HepG2 (cell line): ENCODE data around the gene DTYMK. TPM values are rescaled to one million over a fixed set of nuclear protein-coding genes. Genes with fewer than 3 reads are reported as not detected.
A peak's percentile ranks its signal among the peaks of the same experiment; 100 is the strongest.

ENCODE experiments used
- MTA3 ChIP-seq: sonication (generic); formaldehyde crosslinking; IDR thresholded peaks from 2 replicates; pipeline ENCODE4 v1.4.0; 2020; ENCODE audit warnings: missing genetic modification reagents
- NONO ChIP-seq, 2 experiments: fragments of 450-650 bp in 1 of 2; sonication (generic) in 1 of 2; formaldehyde crosslinking in 1 of 2; IDR thresholded peaks in 1 of 2; conservative IDR thresholded peaks in 1 of 2; 2 replicates each; pipeline versions ENCODE4 v1.6.1 to v1.8.0; 2017 to 2022; ENCODE audit warnings: mild to moderate bottlenecking in 1 of 2, missing genetic modification reagents in 1 of 2, moderate library complexity in 1 of 2
- SIX1 ChIP-seq: sonication (generic); formaldehyde crosslinking; IDR thresholded peaks from 2 replicates; pipeline ENCODE4 v1.4.0; 2020; ENCODE audit warnings: missing genetic modification reagents, borderline replicate concordance
- SP4 ChIP-seq: sonication (generic); formaldehyde crosslinking; IDR thresholded peaks from 2 replicates; pipeline ENCODE4 v1.8.1; 2023; ENCODE audit warnings: mild to moderate bottlenecking, missing genetic modification reagents
- SP5 ChIP-seq: IDR thresholded peaks from 2 replicates; pipeline ENCODE4 v1.6.1; 2016; ENCODE audit warnings: low read depth, borderline replicate concordance
- SRSF1 ChIP-seq: fragments of 200-400 bp; formaldehyde crosslinking; optimal IDR thresholded peaks from 2 replicates; pipeline ENCODE3; 2017; ENCODE audit warnings: mild to moderate bottlenecking, low read depth, low read length, moderate library complexity
- STAT5B ChIP-seq: sonication (generic); formaldehyde crosslinking; IDR thresholded peaks from 2 replicates; pipeline ENCODE4 v1.4.0; 2020; ENCODE audit warnings: missing genetic modification reagents
- U2AF2 ChIP-seq: fragments of 200-400 bp; formaldehyde crosslinking; IDR thresholded peaks from 2 replicates; pipeline ENCODE4 v1.6.1; 2017; ENCODE audit warnings: low read depth, mild to moderate bottlenecking, low read length
- ZNF333 ChIP-seq: sonication (generic); formaldehyde crosslinking; IDR thresholded peaks from 2 replicates; pipeline ENCODE4 v1.4.0; 2020; ENCODE audit warnings: mild to moderate bottlenecking, missing genetic modification reagents, borderline replicate concordance
- ZNF775 ChIP-seq: sonication (generic); formaldehyde crosslinking; IDR thresholded peaks from 2 replicates; pipeline ENCODE4 v1.4.0; 2020; ENCODE audit warnings: missing genetic modification reagents, mild to moderate bottlenecking, moderate library complexity, borderline replicate concordance
- polyA plus RNA-seq, 8 experiments: library from polyadenylated mRNA; depleted of rRNA in 3 of 8; stranded (reverse) in 7 of 8; unstranded in 1 of 8; fragments of >200 nt; fragmentation: Illumina TruSeq in 4 of 8; extraction: Trizol in 4 of 8; gene quantifications; 2 replicates each; pipeline versions ENCODE4 v1.2.1 to v1.2.3, GENCODE V29; 2011 to 2016; ENCODE audit warnings: low read depth in 4 of 8, missing spikeins in 1 of 8, mixed read lengths in 1 of 8; ENCODE audit not compliant: insufficient read depth in 1 of 8
- total RNA-seq, 5 experiments: library from RNA; depleted of rRNA; stranded (reverse); fragments of >200 nt; fragmentation: Illumina TruSeq; extraction: Trizol; gene quantifications; 2 replicates each; pipeline ENCODE4 v1.2.3, GENCODE V29; 2016; ENCODE audit warnings: low read depth in 1 of 5
- TF ChIP-seq, protein P1 (sequence below): sonication (generic); formaldehyde crosslinking; conservative IDR thresholded peaks from 2 replicates; pipeline ENCODE4 v1.8.1; 2023; ENCODE audit warnings: missing genetic modification reagents
- TF ChIP-seq, protein P2 (sequence below): sonication (generic); formaldehyde crosslinking; IDR thresholded peaks from 2 replicates; pipeline ENCODE4 v1.4.0; 2020; ENCODE audit warnings: missing genetic modification reagents, borderline replicate concordance
- TF ChIP-seq, protein P3 (sequence below): sonication (generic); formaldehyde crosslinking; IDR thresholded peaks from 2 replicates; pipeline ENCODE4 v1.8.0; 2022; ENCODE audit warnings: missing genetic modification reagents, mild to moderate bottlenecking, borderline replicate concordance

The DTYMK gene
- total and polyA plus RNA-seq, 2 of the 13 experiments (the other 11 are each of a cell fraction or from before 2014, with no cell fraction given), result 57.5 to 134 TPM

DNA sequence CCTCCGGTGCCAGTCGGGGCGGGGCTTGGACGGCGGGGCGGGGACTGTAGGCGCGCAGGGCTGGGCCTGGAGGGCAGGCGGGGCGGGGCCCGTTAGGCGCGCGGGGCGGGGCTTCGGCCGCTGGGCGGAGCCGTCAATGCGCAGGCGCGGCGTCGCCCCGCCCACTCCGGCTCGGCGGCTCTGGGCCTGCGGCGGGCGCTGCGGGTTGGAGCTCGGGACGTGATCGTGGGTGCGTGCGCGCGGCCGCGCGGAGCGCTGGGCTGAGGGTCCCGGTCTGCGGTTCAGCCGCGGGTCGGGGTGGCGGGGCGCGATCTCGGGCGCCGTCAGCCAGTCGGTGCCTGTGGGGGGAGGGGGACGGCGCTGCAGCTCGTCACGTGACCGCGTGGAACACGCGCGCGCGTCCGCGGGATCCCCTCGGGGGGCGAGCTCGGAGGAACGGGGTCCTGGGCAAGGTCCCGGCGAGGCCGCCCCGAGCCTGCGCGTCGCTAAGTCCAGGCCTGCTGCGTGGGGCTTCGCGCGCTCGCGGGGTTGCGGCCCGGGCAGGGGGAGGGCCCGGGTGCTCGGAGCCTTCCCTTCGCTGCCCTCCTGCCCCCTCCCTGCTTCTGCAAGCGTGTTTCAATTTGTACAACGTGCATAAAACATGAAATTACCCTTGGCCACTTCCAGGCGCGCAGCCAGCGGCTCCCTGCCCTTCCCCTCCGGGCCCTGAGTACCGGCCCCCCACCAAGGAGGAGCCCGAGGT is 48.0 kb upstream of the DTYMK start, which contains the start of gene D2HGDH (continued):
- TF ChIP-seq, protein P1, sequence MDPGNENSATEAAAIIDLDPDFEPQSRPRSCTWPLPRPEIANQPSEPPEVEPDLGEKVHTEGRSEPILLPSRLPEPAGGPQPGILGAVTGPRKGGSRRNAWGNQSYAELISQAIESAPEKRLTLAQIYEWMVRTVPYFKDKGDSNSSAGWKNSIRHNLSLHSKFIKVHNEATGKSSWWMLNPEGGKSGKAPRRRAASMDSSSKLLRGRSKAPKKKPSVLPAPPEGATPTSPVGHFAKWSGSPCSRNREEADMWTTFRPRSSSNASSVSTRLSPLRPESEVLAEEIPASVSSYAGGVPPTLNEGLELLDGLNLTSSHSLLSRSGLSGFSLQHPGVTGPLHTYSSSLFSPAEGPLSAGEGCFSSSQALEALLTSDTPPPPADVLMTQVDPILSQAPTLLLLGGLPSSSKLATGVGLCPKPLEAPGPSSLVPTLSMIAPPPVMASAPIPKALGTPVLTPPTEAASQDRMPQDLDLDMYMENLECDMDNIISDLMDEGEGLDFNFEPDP (CRISPR knock-in tag), result no peak
- TF ChIP-seq SIX1 (CRISPR knock-in tag) (no peak), NONO (IDR thresholded peaks at IDR 0.05) (no peak), NONO (CRISPR knock-in tag; conservative IDR thresholded peaks at IDR 0.05) (peak; percentile 69), SP5 (CRISPR knock-in tag) (no peak), SP4 (CRISPR knock-in tag) (peak; percentile 87), ZNF775 (CRISPR knock-in tag) (no peak), ZNF333 (CRISPR knock-in tag) (peak; percentile 14; the same call in 1 of the 2 replicates), SRSF1 (peak; percentile 78), STAT5B (CRISPR knock-in tag) (no peak), MTA3 (CRISPR knock-in tag) (no peak), U2AF2 (no peak)
- TF ChIP-seq, protein P2, sequence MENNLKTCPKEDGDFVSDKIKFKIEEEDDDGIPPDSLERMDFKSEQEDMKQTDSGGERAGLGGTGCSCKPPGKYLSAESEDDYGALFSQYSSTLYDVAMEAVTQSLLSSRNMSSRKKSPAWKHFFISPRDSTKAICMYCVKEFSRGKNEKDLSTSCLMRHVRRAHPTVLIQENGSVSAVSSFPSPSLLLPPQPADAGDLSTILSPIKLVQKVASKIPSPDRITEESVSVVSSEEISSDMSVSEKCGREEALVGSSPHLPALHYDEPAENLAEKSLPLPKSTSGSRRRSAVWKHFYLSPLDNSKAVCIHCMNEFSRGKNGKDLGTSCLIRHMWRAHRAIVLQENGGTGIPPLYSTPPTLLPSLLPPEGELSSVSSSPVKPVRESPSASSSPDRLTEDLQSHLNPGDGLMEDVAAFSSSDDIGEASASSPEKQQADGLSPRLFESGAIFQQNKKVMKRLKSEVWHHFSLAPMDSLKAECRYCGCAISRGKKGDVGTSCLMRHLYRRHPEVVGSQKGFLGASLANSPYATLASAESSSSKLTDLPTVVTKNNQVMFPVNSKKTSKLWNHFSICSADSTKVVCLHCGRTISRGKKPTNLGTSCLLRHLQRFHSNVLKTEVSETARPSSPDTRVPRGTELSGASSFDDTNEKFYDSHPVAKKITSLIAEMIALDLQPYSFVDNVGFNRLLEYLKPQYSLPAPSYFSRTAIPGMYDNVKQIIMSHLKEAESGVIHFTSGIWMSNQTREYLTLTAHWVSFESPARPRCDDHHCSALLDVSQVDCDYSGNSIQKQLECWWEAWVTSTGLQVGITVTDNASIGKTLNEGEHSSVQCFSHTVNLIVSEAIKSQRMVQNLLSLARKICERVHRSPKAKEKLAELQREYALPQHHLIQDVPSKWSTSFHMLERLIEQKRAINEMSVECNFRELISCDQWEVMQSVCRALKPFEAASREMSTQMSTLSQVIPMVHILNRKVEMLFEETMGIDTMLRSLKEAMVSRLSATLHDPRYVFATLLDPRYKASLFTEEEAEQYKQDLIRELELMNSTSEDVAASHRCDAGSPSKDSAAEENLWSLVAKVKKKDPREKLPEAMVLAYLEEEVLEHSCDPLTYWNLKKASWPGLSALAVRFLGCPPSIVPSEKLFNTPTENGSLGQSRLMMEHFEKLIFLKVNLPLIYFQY (CRISPR knock-in tag), result peak; percentile 21; the same call in 1 of the 2 replicates
- TF ChIP-seq, protein P3, sequence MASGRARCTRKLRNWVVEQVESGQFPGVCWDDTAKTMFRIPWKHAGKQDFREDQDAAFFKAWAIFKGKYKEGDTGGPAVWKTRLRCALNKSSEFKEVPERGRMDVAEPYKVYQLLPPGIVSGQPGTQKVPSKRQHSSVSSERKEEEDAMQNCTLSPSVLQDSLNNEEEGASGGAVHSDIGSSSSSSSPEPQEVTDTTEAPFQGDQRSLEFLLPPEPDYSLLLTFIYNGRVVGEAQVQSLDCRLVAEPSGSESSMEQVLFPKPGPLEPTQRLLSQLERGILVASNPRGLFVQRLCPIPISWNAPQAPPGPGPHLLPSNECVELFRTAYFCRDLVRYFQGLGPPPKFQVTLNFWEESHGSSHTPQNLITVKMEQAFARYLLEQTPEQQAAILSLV (CRISPR knock-in tag), result peak; percentile 83; the same call in 1 of the 2 replicates
